Amniotic epithelial cell (primary cell): ENCODE measurements around the gene IGSF9B.

Experiments used
- DNase-seq: peaks from one replicate; pipeline ENCODE4 v3.0.0-alpha.2; 2010; ENCODE audit warnings: low read depth

The IGSF9B gene

GRCh38 chr11:133919330-133920108, 37.2 kb downstream of the IGSF9B start:
- no peak for DNase-seq

- no peak for DNase-seq
Observed at GRCh38 chr11:133918608-133919260, 38.0 kb downstream of the IGSF9B start.

- DNase-seq: no peak
Observed at GRCh38 chr11:133917921-133918607, 38.7 kb downstream of the IGSF9B start.

GRCh38 chr11:133916784-133917440, 39.9 kb downstream of the IGSF9B start:
- DNase-seq: no peak

- no peak for DNase-seq
Observed at GRCh38 chr11:133913761-133914160, 43.0 kb downstream of the IGSF9B start.

DNA sequence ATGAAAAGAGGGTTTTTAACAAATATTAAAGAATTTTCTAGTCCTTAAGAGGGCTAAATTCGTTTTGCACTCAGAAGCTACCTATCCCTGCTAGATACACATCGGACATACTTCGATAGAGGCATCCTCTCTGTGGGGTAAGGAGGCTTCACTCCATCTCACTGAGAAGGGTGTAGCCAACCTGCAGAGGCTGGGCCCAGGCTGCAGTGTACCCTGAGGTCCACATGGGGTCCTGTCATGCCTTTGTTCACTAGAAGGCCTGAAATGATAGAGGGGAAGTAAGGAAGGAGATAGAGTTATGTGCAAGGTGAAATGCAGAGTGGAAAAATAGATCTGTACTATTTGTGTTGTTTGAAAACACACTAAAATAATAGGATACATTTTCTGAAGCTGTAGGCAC, 45.6 kb downstream of the IGSF9B start:
- DNase-seq: no peak

DNA sequence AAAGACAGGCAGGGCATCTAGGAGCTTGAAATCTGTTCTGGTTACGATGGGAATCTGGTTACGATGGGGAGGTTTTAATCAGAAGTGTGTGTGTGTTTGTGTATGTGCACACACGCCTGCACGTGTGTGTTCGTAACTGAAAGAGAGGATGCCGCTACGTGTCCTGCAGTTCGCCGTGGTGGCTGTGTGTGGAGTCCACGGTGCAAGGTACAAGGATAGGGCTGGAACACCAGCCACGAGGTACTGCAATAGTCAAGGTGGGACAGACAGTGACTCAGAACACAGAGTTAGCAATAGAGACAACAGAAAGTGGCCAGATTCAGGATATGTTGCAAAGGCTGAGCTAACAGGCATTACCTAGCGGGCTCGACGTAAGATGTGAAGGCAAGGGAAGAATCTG, 46.7 kb downstream of the IGSF9B start:
- no peak for DNase-seq

- DNase-seq: no peak
Observed at GRCh38 chr11:133908827-133909226, 47.9 kb downstream of the IGSF9B start.

GRCh38 chr11:133907841-133908241, 48.9 kb downstream of the IGSF9B start:
- DNase-seq: no peak

GRCh38 chr11:133907216-133907615, 49.6 kb downstream of the IGSF9B start:
- no peak for DNase-seq

GRCh38 chr11:133906746-133907145, 50.0 kb downstream of the IGSF9B start:
- DNase-seq: no peak

DNA sequence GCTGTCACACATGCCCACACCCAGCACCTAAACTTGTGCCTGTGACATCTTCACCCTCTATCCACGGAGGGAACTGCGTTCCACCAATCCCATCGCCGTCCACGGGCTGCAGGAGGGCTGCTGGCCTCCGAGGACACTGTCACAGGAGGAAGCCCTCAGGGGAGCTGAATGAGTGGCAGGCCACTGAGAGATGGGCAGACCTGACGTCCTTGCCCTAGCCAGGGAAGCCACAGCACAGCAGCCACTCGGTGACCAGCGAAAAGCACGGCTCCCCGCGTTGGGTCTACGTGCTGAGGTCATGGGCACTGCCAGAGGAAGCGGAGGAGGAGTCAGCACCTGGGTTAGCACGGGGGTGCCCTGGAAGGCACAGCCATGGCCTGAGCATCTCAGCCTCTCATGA, 50.5 kb downstream of the IGSF9B start:
- DNase-seq: no peak

DNA sequence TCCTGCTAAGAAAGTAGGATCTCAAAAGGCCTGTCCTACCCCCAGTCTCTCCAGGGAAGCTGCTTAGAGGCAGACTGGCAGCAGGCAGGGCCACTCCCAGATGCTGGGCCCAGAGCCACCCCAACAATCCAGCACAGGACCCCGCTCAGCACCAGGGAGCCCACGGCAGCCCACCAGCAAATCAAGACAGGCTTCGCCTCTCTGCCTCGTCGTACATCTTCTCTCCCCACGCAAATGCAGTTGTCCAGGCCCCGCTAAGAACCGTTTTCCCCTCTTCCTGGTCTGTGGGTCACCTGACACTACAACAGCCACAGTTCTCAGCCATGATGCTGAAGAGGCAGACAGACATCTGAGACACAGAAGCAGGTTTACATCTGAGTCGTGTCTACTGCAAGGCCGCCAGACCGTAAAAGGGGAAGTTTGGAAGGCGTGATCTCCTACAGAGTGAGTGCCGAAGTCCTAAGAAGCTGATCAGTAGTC, 51.1 kb downstream of the IGSF9B start:
- no peak for DNase-seq

GRCh38 chr11:133904818-133905515, 51.8 kb downstream of the IGSF9B start:
- DNase-seq: no peak

GRCh38 chr11:133903875-133904817, 52.6 kb downstream of the IGSF9B start:
- DNase-seq: no peak

DNA sequence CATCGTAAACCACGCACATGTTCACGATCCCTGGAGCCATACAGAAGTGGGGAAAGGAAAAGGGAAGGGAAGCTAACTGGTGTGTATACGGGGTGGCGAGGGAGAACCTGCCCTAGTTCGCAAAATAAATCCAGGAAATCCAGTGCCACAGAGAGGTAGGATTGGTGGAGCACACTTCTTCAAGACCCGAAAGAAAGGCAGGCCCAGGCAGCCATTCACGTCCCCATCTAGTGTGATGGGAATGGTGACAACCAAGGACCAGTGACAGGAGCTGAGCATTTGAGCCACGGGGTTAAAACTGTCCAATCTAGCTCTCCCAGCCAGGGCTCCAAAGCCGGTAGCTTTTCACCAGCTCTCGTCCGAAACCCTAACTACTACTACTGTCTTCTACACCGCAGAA, 53.7 kb downstream of the IGSF9B start:
- no peak for DNase-seq

- no peak for DNase-seq
Observed at GRCh38 chr11:133902506-133902905, 54.3 kb downstream of the IGSF9B start.

DNA sequence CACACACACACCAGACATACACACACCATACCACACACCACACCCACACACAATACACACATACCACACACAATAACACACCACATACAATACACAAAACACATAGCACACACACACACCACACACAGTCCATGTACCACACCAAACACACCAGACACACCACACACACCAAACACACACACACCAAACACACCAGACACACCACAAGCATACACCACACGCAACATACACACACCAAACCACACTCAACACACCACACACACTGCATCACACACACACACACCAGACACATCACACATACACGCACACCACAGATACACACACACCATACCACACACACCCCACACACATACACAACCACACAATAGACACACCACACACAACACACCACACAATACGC, 54.8 kb downstream of the IGSF9B start:
- DNase-seq: no peak

- DNase-seq: no peak
Observed at GRCh38 chr11:133901316-133901715, 55.5 kb downstream of the IGSF9B start.
